ENCODE measurements around the gene FOXR2.

The FOXR2 gene

GRCh38 chrX:55593296-55593695 lies 29.9 kb upstream of the FOXR2 start:
- TF ChIP-seq ZC3H10 (CRISPR knock-in tag; IDR thresholded peaks at IDR 0.05) (no peak), ZFP30 (CRISPR knock-in tag; IDR thresholded peaks at IDR 0.05) (no peak), ISL1 (CRISPR knock-in tag; IDR thresholded peaks at IDR 0.05) (no peak), TOX (CRISPR knock-in tag; IDR thresholded peaks at IDR 0.05; ENCODE audit: borderline replicate concordance) (no peak), CSDC2 (CRISPR knock-in tag; IDR thresholded peaks at IDR 0.05) (no peak), SNAI2 (CRISPR knock-in tag; IDR thresholded peaks at IDR 0.05) (no peak), ZNF565 (CRISPR knock-in tag; conservative IDR thresholded peaks at IDR 0.05; ENCODE audit: low read depth) (no peak), ZNF8 (CRISPR knock-in tag; IDR thresholded peaks at IDR 0.05) (no peak), RARB (CRISPR knock-in tag; IDR thresholded peaks at IDR 0.05) (no peak), ESRRG (CRISPR knock-in tag; IDR thresholded peaks at IDR 0.05) (no peak)
- TF ChIP-seq, protein P1, sequence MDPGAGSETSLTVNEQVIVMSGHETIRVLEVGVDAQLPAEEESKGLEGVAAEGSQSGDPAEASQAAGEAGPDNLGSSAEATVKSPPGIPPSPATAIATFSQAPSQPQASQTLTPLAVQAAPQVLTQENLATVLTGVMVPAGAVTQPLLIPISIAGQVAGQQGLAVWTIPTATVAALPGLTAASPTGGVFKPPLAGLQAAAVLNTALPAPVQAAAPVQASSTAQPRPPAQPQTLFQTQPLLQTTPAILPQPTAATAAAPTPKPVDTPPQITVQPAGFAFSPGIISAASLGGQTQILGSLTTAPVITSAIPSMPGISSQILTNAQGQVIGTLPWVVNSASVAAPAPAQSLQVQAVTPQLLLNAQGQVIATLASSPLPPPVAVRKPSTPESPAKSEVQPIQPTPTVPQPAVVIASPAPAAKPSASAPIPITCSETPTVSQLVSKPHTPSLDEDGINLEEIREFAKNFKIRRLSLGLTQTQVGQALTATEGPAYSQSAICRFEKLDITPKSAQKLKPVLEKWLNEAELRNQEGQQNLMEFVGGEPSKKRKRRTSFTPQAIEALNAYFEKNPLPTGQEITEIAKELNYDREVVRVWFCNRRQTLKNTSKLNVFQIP (CRISPR knock-in tag; IDR thresholded peaks at IDR 0.05; ENCODE audit: borderline replicate concordance, low read depth) = no peak
- TF ChIP-seq, protein P2, sequence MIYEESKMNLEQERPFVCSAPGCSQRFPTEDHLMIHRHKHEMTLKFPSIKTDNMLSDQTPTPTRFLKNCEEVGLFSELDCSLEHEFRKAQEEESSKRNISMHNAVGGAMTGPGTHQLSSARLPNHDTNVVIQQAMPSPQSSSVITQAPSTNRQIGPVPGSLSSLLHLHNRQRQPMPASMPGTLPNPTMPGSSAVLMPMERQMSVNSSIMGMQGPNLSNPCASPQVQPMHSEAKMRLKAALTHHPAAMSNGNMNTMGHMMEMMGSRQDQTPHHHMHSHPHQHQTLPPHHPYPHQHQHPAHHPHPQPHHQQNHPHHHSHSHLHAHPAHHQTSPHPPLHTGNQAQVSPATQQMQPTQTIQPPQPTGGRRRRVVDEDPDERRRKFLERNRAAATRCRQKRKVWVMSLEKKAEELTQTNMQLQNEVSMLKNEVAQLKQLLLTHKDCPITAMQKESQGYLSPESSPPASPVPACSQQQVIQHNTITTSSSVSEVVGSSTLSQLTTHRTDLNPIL (CRISPR knock-in tag; IDR thresholded peaks at IDR 0.05; ENCODE audit: low read depth) = no peak
- peak; percentile 68 for ATAC-seq

GRCh38 chrX:55593756-55594257 lies 29.4 kb upstream of the FOXR2 start:
- peak; percentile 99 for ATAC-seq
- no peak for TF ChIP-seq BACH2 (CRISPR knock-in tag; IDR thresholded peaks at IDR 0.05; ENCODE audit: borderline replicate concordance)
- no peak for TF ChIP-seq ZNF8 (CRISPR knock-in tag; IDR thresholded peaks at IDR 0.05)
- TF ChIP-seq, protein P2 (CRISPR knock-in tag; IDR thresholded peaks at IDR 0.05; ENCODE audit: low read depth) = no peak
- TF ChIP-seq, protein P1 (CRISPR knock-in tag; IDR thresholded peaks at IDR 0.05; ENCODE audit: borderline replicate concordance, low read depth) = no peak
- TF ChIP-seq, protein P3, sequence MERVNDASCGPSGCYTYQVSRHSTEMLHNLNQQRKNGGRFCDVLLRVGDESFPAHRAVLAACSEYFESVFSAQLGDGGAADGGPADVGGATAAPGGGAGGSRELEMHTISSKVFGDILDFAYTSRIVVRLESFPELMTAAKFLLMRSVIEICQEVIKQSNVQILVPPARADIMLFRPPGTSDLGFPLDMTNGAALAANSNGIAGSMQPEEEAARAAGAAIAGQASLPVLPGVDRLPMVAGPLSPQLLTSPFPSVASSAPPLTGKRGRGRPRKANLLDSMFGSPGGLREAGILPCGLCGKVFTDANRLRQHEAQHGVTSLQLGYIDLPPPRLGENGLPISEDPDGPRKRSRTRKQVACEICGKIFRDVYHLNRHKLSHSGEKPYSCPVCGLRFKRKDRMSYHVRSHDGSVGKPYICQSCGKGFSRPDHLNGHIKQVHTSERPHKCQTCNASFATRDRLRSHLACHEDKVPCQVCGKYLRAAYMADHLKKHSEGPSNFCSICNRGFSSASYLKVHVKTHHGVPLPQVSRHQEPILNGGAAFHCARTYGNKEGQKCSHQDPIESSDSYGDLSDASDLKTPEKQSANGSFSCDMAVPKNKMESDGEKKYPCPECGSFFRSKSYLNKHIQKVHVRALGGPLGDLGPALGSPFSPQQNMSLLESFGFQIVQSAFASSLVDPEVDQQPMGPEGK (CRISPR knock-in tag; IDR thresholded peaks at IDR 0.05; ENCODE audit: borderline replicate concordance) = no peak
- no peak for TF ChIP-seq RARB (CRISPR knock-in tag; IDR thresholded peaks at IDR 0.05)

- no peak for TF ChIP-seq OSR1 (CRISPR knock-in tag; IDR thresholded peaks at IDR 0.05)
- TF ChIP-seq RARB (CRISPR knock-in tag; IDR thresholded peaks at IDR 0.05) = no peak
- no peak for TF ChIP-seq CSDC2 (CRISPR knock-in tag; IDR thresholded peaks at IDR 0.05)
- no peak for TF ChIP-seq ZNF70 (CRISPR knock-in tag; IDR thresholded peaks at IDR 0.05)
- no peak for TF ChIP-seq TSHZ2 (CRISPR knock-in tag; IDR thresholded peaks at IDR 0.05)
- TF ChIP-seq ZFP3 (CRISPR knock-in tag; IDR thresholded peaks at IDR 0.05) = no peak
- no peak for TF ChIP-seq ZNF565 (CRISPR knock-in tag; conservative IDR thresholded peaks at IDR 0.05; ENCODE audit: low read depth)
- no peak for TF ChIP-seq PPARA (CRISPR knock-in tag; IDR thresholded peaks at IDR 0.05; ENCODE audit: borderline replicate concordance)
- TF ChIP-seq ZNF8 (CRISPR knock-in tag; IDR thresholded peaks at IDR 0.05) = no peak
- TF ChIP-seq TCF4 (CRISPR knock-in tag; IDR thresholded peaks at IDR 0.05; ENCODE audit: borderline replicate concordance) = no peak
- TF ChIP-seq GLIS3 (CRISPR knock-in tag; IDR thresholded peaks at IDR 0.05) = no peak
- TF ChIP-seq, protein P1 (CRISPR knock-in tag; IDR thresholded peaks at IDR 0.05; ENCODE audit: borderline replicate concordance, low read depth) = no peak
- no peak for TF ChIP-seq SNAI2 (CRISPR knock-in tag; IDR thresholded peaks at IDR 0.05)
- no peak for TF ChIP-seq ZC3H10 (CRISPR knock-in tag; IDR thresholded peaks at IDR 0.05)
- TF ChIP-seq CSRNP3 (CRISPR knock-in tag; IDR thresholded peaks at IDR 0.05) = no peak
- ATAC-seq = no peak
Measured at GRCh38 chrX:55598333-55598732, 24.9 kb upstream of the FOXR2 start.

All from SK-N-SH treated with all-trans-retinoic acid at 6 μM for 48 hours (cell line).